Mesenchymal stem cell (in vitro differentiated cells and primary cell): ENCODE data around the gene ZNF143.

Experiments
- DNase-seq: peaks from one replicate; pipeline ENCODE4 v3.0.0-alpha.2; 2013
- H2AFZ ChIP-seq: one replicate; pipeline ENCODE4 v1.6.1; 2013; ENCODE audit warnings: low read depth, mild to moderate bottlenecking, control low read depth, inconsistent platforms, low read length, moderate library complexity
- H2AK5ac ChIP-seq: 2 replicates; pipeline ENCODE4 v1.6.1; 2013; ENCODE audit warnings: low read length, moderate library complexity, mild to moderate bottlenecking, inconsistent platforms; ENCODE audit not compliant: severe bottlenecking
- H2BK120ac ChIP-seq: one replicate; pipeline ENCODE4 v1.6.1; 2013; ENCODE audit warnings: low read depth, mild to moderate bottlenecking, inconsistent platforms, low read length, moderate library complexity
- H2BK12ac ChIP-seq, 2 experiments: one replicate each; pipeline ENCODE4 v1.6.1; 2013; ENCODE audit warnings: inconsistent platforms in 2 of 2, low read length in 2 of 2, mild to moderate bottlenecking in 2 of 2, moderate library complexity in 2 of 2, control low read depth in 1 of 2
- H2BK15ac ChIP-seq: one replicate; pipeline ENCODE4 v1.6.1; 2013; ENCODE audit warnings: mild to moderate bottlenecking, low read depth, inconsistent platforms; ENCODE audit not compliant: poor library complexity, severe bottlenecking
- H2BK5ac ChIP-seq: 2 replicates; pipeline ENCODE4 v1.6.1; 2013; ENCODE audit warnings: low read depth, mild to moderate bottlenecking, low read length, control low read depth, inconsistent platforms; ENCODE audit not compliant: poor library complexity, severe bottlenecking
- H3K14ac ChIP-seq, 2 experiments: one replicate each; pipeline ENCODE4 v1.6.1; 2013; ENCODE audit warnings: inconsistent platforms in 2 of 2, low read length in 2 of 2, control low read depth in 1 of 2, mild to moderate bottlenecking in 1 of 2, moderate library complexity in 1 of 2
- H3K18ac ChIP-seq, 2 experiments: one replicate each; pipeline ENCODE4 v1.6.1; 2013; ENCODE audit warnings: inconsistent platforms in 2 of 2, low read length in 2 of 2, control low read depth in 1 of 2, low read depth in 1 of 2, mild to moderate bottlenecking in 1 of 2
- H3K23ac ChIP-seq, 2 experiments: one replicate each; pipeline ENCODE4 v1.6.1; 2013; ENCODE audit warnings: inconsistent platforms in 2 of 2, low read length in 2 of 2, mild to moderate bottlenecking in 2 of 2, moderate library complexity in 2 of 2, control low read depth in 1 of 2
- H3K27ac ChIP-seq: 2 replicates; pipeline ENCODE4 v1.5.1; 2013; ENCODE audit warnings: mild to moderate bottlenecking, moderate library complexity, low read length, control low read depth, inconsistent platforms; ENCODE audit not compliant: poor library complexity, severe bottlenecking
- H3K27me3 ChIP-seq, 2 experiments: 2 replicates each; pipeline versions ENCODE4 v1.6.1 to v1.7.0; 2013; ENCODE audit warnings: low read length in 2 of 2, mild to moderate bottlenecking in 2 of 2, moderate library complexity in 2 of 2, control low read depth in 1 of 2, inconsistent platforms in 1 of 2; ENCODE audit not compliant: control insufficient read depth in 1 of 2, insufficient read depth in 1 of 2
- H3K36me3 ChIP-seq, 2 experiments: 2 replicates each; pipeline versions ENCODE4 v1.6.1 to v1.7.0; 2013; ENCODE audit warnings: low read length in 2 of 2, control low read depth in 1 of 2, inconsistent platforms in 1 of 2, low read depth in 1 of 2, mild to moderate bottlenecking in 1 of 2; ENCODE audit not compliant: insufficient read depth in 2 of 2, control insufficient read depth in 1 of 2
- H3K4ac ChIP-seq, 2 experiments: one replicate each; pipeline ENCODE4 v1.6.1; 2013; ENCODE audit warnings: inconsistent platforms in 2 of 2, low read length in 2 of 2, mild to moderate bottlenecking in 2 of 2, moderate library complexity in 2 of 2, control low read depth in 1 of 2, low read depth in 1 of 2
- H3K4me1 ChIP-seq: 2 replicates; pipeline ENCODE4 v1.6.1; 2013; ENCODE audit warnings: low read depth, low read length, control low read depth; ENCODE audit not compliant: control insufficient read depth, insufficient read depth
- H3K4me2 ChIP-seq: 2 replicates; pipeline ENCODE4 v1.6.1; 2013; ENCODE audit warnings: low read length, mild to moderate bottlenecking, inconsistent platforms; ENCODE audit not compliant: poor library complexity, severe bottlenecking
- H3K4me3 ChIP-seq, 2 experiments: 2 replicates each; pipeline versions ENCODE4 v1.5.1 to v1.7.0; 2013; ENCODE audit warnings: low read length in 2 of 2, mild to moderate bottlenecking in 2 of 2, control low read depth in 1 of 2, low read depth in 1 of 2; ENCODE audit not compliant: insufficient read depth in 1 of 2
- H3K79me1 ChIP-seq: replicated peaks from 2 replicates; pipeline ENCODE4 v1.6.1; 2013; ENCODE audit warnings: mild to moderate bottlenecking, control low read depth, low read length, inconsistent platforms; ENCODE audit not compliant: poor library complexity, severe bottlenecking
- H3K9ac ChIP-seq: 2 replicates; pipeline ENCODE4 v1.7.0; 2013; ENCODE audit warnings: mild to moderate bottlenecking, low read length, moderate library complexity
- H3K9me3 ChIP-seq: 2 replicates; pipeline ENCODE4 v1.7.0; 2013; ENCODE audit warnings: mild to moderate bottlenecking, low read length; ENCODE audit not compliant: control insufficient read depth
- H4K8ac ChIP-seq: one replicate; pipeline ENCODE4 v1.6.1; 2013; ENCODE audit warnings: inconsistent platforms, mild to moderate bottlenecking, low read length, moderate library complexity
- H4K91ac ChIP-seq: one replicate; pipeline ENCODE4 v1.6.1; 2013; ENCODE audit warnings: mild to moderate bottlenecking, low read length, inconsistent platforms
- WGBS: methylation state at CpG from one replicate; pipeline ENCODE4 v1.1.7; 2013; ENCODE audit warnings: mixed read lengths; 5-methylcytosine and 5-hydroxymethylcytosine counted together

The ZNF143 gene

GRCh38 chr11:9568161-9568853 is 107.5 kb downstream of the ZNF143 start:
- H3K9ac ChIP-seq: peak overlapping the region; percentile 99
- no peaks in the 10 kb centered on the region for H3K36me3 ChIP-seq
- H3K79me1 ChIP-seq: peaks cover 4% of the 10 kb centered on the region
- no peak overlapping the region for H2AK5ac ChIP-seq
- no peak for DNase-seq
- H3K4me2 ChIP-seq: no peak overlapping the region
- H3K4me1 ChIP-seq: peaks cover 19% of the 10 kb centered on the region
- WGBS: 68% methylated on average over 8 of the region's 8 CpGs
- H4K91ac ChIP-seq: no peak overlapping the region
- no peak overlapping the region for H3K14ac ChIP-seq
- no peak overlapping the region for H2BK120ac ChIP-seq
- H2BK15ac ChIP-seq: no peak overlapping the region
- no peaks in the 10 kb centered on the region for H3K27me3 ChIP-seq
- H3K27ac ChIP-seq: peak overlapping the region; percentile 95
- no peak overlapping the region for H2BK5ac ChIP-seq
- H2BK12ac ChIP-seq: peak overlapping the region in 1 of 2 experiments; percentile 42
- H4K8ac ChIP-seq: no peak overlapping the region
- H3K4me3 ChIP-seq: peak overlapping the region in 1 of 2 experiments; percentile 50
- no peak overlapping the region for H3K18ac ChIP-seq
- H3K9me3 ChIP-seq: no peaks in the 10 kb centered on the region
- no peak overlapping the region for H2AFZ ChIP-seq
- H3K4ac ChIP-seq: peak overlapping the region in 1 of 2 experiments; percentile 69
- H3K23ac ChIP-seq: no peak overlapping the region

- Histone ChIP-seq H2AFZ (no peak overlapping the region), H3K4me2 (peak overlapping the region; percentile 57), H3K4me1 (peaks cover 19% of the 10 kb centered on the region), H3K27ac (peak overlapping the region; percentile 95), H3K27me3 (no peaks in the 10 kb centered on the region), H3K36me3 (no peaks in the 10 kb centered on the region), H3K23ac (no peak overlapping the region), H2BK120ac (no peak overlapping the region), H3K4me3 (peak overlapping the region in 1 of 2 experiments; percentile 50), H4K91ac (no peak overlapping the region), H3K9ac (peak overlapping the region; percentile 99), H4K8ac (peak overlapping the region; percentile 75), H3K14ac (no peak overlapping the region), H2BK15ac (no peak overlapping the region), H3K18ac (peak overlapping the region; percentile 61 to 84), H3K9me3 (no peaks in the 10 kb centered on the region), H3K4ac (no peak overlapping the region), H3K79me1 (peaks cover 4% of the 10 kb centered on the region), H2BK5ac (peak overlapping the region; percentile 59), H2AK5ac (no peak overlapping the region), H2BK12ac (peak overlapping the region in 1 of 2 experiments; percentile 80)
- 15% methylated on average over 6 of the region's 7 CpGs for WGBS
- peak; percentile 99 for DNase-seq
Measured at GRCh38 chr11:9568854-9569587, 108.2 kb downstream of the ZNF143 start.

- Histone ChIP-seq H3K27me3 (no peaks in the 10 kb centered on the region), H2BK15ac (peak overlapping the region; percentile 89), H4K91ac (peak overlapping the region; percentile 75), H3K36me3 (no peaks in the 10 kb centered on the region), H3K9ac (peak overlapping the region; percentile 99), H2BK5ac (peak overlapping the region; percentile 59), H2AFZ (no peak overlapping the region), H3K4ac (no peak overlapping the region), H3K18ac (peak overlapping the region; percentile 61 to 84), H3K9me3 (no peaks in the 10 kb centered on the region), H3K4me3 (no peak overlapping the region), H2BK120ac (peak overlapping the region; percentile 11), H4K8ac (peak overlapping the region; percentile 75), H2BK12ac (peak overlapping the region; percentile 51 to 80), H3K23ac (no peak overlapping the region), H3K14ac (no peak overlapping the region), H2AK5ac (peak overlapping the region; percentile 40), H3K27ac (peak overlapping the region; percentile 95), H3K4me2 (no peak overlapping the region), H3K79me1 (peaks cover 4% of the 10 kb centered on the region), H3K4me1 (peaks cover 19% of the 10 kb centered on the region)
- 85% methylated on average over 4 of the region's 5 CpGs for WGBS
- DNase-seq: no peak
Measured at GRCh38 chr11:9569588-9570164, 108.9 kb downstream of the ZNF143 start.
